ENCODE measurements around the gene PSMD14. TPM values are rescaled to one million over a fixed set of nuclear protein-coding genes. Genes with fewer than 3 reads are reported as not detected.
A peak's percentile ranks its signal among the peaks of the same experiment; 100 is the strongest.

PSMD14 gene
- total RNA-seq, 1 experiment from 2014 or later = 81.1 TPM

DNA sequence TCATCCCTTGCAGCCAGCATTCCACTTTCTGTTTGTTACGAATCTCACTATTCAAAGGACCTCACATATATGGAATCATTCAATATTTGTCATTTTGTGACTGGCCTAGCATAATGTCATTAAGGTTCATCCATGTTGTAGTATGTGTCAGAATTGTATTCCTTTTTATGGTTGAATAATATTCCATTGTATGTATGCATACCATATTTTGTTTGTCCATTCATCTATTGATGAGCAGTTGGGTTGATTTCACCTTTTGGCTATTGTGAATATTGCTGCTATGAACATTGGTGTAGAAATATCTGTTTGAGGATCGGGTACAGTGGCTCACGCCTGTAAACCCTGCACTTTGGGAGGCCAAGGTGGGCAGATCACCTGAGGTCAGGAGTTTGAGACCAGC is 35.0 kb downstream of the PSMD14 start:
- ChIA-PET CTCF (no interaction called here), POLR2A (no interaction called here)
- no peak overlapping the region for H3K4me3 Mint-ChIP-seq (ENCODE audit: unreplicated experiment)
- BruUV-seq (replicated peaks) = no TSS peak
- intact Hi-C loops (cut with micrococcal nuclease; ENCODE audit: unreplicated experiment) = no loop called here
- no peaks in the 10 kb centered on the region for H3K9me3 ChIP-seq
- H3K4me1 ChIP-seq = no peaks in the 10 kb centered on the region
- TF ChIP-seq, protein P1, sequence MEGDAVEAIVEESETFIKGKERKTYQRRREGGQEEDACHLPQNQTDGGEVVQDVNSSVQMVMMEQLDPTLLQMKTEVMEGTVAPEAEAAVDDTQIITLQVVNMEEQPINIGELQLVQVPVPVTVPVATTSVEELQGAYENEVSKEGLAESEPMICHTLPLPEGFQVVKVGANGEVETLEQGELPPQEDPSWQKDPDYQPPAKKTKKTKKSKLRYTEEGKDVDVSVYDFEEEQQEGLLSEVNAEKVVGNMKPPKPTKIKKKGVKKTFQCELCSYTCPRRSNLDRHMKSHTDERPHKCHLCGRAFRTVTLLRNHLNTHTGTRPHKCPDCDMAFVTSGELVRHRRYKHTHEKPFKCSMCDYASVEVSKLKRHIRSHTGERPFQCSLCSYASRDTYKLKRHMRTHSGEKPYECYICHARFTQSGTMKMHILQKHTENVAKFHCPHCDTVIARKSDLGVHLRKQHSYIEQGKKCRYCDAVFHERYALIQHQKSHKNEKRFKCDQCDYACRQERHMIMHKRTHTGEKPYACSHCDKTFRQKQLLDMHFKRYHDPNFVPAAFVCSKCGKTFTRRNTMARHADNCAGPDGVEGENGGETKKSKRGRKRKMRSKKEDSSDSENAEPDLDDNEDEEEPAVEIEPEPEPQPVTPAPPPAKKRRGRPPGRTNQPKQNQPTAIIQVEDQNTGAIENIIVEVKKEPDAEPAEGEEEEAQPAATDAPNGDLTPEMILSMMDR (IDR thresholded peaks at IDR 0.05; ENCODE audit: insufficient read depth in 1 of 2, low read depth in 1 of 2, low read length in 1 of 2, severe bottlenecking in 1 of 2, unreplicated experiment in 1 of 2) = no peak
- H3K4me3 ChIP-seq (ENCODE audit: low read depth, low read length) = no peak overlapping the region
- peaks cover 7% of the 10 kb centered on the region for H3K4me1 Mint-ChIP-seq (ENCODE audit: low read depth, unreplicated experiment)
- H3K27me3 ChIP-seq (replicated peaks; ENCODE audit: control insufficient read depth, insufficient read depth, low read length) = no peaks in the 10 kb centered on the region
- DNase-seq = no peak
- peaks cover 33% of the 10 kb centered on the region for H3K36me3 Mint-ChIP-seq (ENCODE audit: insufficient read depth, unreplicated experiment)
- H3K27me3 Mint-ChIP-seq (ENCODE audit: insufficient read depth, unreplicated experiment) = no peaks in the 10 kb centered on the region
- no peaks in the 10 kb centered on the region for H3K36me3 ChIP-seq (ENCODE audit: control insufficient read depth, insufficient read depth, low read length)
- no peaks in the 10 kb centered on the region for H3K9me3 Mint-ChIP-seq (ENCODE audit: unreplicated experiment)
- no peak overlapping the region for H3K27ac Mint-ChIP-seq (ENCODE audit: unreplicated experiment)

DNA sequence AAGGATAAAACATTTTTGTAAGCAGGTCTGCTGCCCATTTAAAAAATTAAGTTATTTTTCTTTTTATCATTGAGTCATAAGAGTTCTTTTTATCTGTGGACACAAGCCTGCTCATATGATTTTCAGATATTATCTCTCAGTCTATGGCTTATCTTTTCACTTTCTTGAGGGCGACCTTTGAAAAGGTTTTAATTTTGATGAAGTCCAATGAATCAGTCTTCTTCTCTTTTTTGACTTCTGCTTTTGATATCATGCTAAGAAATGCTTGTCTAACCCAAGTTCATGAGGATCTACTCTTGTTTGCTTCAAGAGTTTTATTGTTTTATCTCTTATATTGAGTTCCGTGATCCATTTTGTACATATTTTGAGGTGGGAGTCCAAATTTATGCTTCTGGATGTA is 36.5 kb downstream of the PSMD14 start:
- Mint-ChIP-seq H3K27ac (ENCODE audit: unreplicated experiment) (no peak overlapping the region), H3K4me1 (ENCODE audit: low read depth, unreplicated experiment) (peaks cover 7% of the 10 kb centered on the region), H3K4me3 (ENCODE audit: unreplicated experiment) (no peak overlapping the region), H3K27me3 (ENCODE audit: insufficient read depth, unreplicated experiment) (no peaks in the 10 kb centered on the region), H3K36me3 (ENCODE audit: insufficient read depth, unreplicated experiment) (peaks cover 28% of the 10 kb centered on the region), H3K9me3 (ENCODE audit: unreplicated experiment) (no peaks in the 10 kb centered on the region)
- DNase-seq = no peak
- ChIA-PET POLR2A (no interaction called here), CTCF (no interaction called here)
- intact Hi-C loops (cut with micrococcal nuclease; ENCODE audit: unreplicated experiment) = no loop called here
- BruUV-seq (replicated peaks) = no TSS peak
- no peak overlapping the region for H3K4me3 ChIP-seq (ENCODE audit: low read depth, low read length)
- TF ChIP-seq, protein P1 (IDR thresholded peaks at IDR 0.05; ENCODE audit: insufficient read depth in 1 of 2, low read depth in 1 of 2, low read length in 1 of 2, severe bottlenecking in 1 of 2, unreplicated experiment in 1 of 2) = no peak
- no peaks in the 10 kb centered on the region for H3K4me1 ChIP-seq
- no peaks in the 10 kb centered on the region for H3K27me3 ChIP-seq (replicated peaks; ENCODE audit: control insufficient read depth, insufficient read depth, low read length)
- no peaks in the 10 kb centered on the region for H3K36me3 ChIP-seq (ENCODE audit: control insufficient read depth, insufficient read depth, low read length)
- H3K9me3 ChIP-seq = no peaks in the 10 kb centered on the region

DNA sequence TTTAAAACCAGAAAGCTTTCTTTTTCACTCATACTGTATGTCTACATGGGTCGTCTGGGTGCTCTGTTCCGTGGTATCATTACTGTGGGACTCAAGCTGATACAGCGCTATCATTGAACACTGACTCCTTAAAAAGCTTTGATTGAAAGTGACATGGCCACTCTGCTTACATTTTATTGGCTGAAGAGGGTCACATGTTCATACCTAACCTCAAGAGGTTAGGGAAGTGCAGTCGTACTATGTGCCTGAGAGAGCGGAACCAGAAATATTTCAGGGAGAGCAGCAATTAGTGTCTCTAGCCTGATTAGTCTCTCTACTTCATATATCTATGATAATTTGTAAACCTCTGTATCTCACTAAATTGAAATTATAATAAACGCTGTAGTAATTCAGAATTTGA is 43.5 kb downstream of the PSMD14 start:
- no peak for DNase-seq
- TF ChIP-seq, protein P1 (IDR thresholded peaks at IDR 0.05; ENCODE audit: insufficient read depth in 1 of 2, low read depth in 1 of 2, low read length in 1 of 2, severe bottlenecking in 1 of 2, unreplicated experiment in 1 of 2) = no peak
- CTCF ChIA-PET = no interaction called here
- Mint-ChIP-seq H3K27me3 (ENCODE audit: insufficient read depth, unreplicated experiment) (no peaks in the 10 kb centered on the region), H3K36me3 (ENCODE audit: insufficient read depth, unreplicated experiment) (no peaks in the 10 kb centered on the region), H3K9me3 (ENCODE audit: unreplicated experiment) (no peaks in the 10 kb centered on the region), H3K4me3 (ENCODE audit: unreplicated experiment) (no peak overlapping the region), H3K27ac (ENCODE audit: unreplicated experiment) (peak overlapping the region; percentile 35), H3K4me1 (ENCODE audit: low read depth, unreplicated experiment) (peaks cover 29% of the 10 kb centered on the region)
- POLR2A ChIA-PET = no interaction called here
- Histone ChIP-seq H3K36me3 (ENCODE audit: control insufficient read depth, insufficient read depth, low read length) (no peaks in the 10 kb centered on the region), H3K4me3 (ENCODE audit: low read depth, low read length) (no peak overlapping the region), H3K9me3 (no peaks in the 10 kb centered on the region; the same call in 1 of the 2 replicates), H3K4me1 (peaks cover 9% of the 10 kb centered on the region), H3K27me3 (replicated peaks; ENCODE audit: control insufficient read depth, insufficient read depth, low read length) (no peaks in the 10 kb centered on the region)
- intact Hi-C loops (cut with micrococcal nuclease; ENCODE audit: unreplicated experiment) = no loop called here
- no TSS peak for BruUV-seq (replicated peaks)
